ENCODE results near the gene RNF113B. TPM values are rescaled to one million over a fixed set of nuclear protein-coding genes. Genes with fewer than 3 reads are reported as not detected.

The RNF113B gene
- total RNA-seq, 1 donor from 2014 or later, result not detected

- Histone ChIP-seq H3K4me1 (peaks cover 28% of the 10 kb centered on the region), H3K4me3 (no peak overlapping the region), H3K79me2 (ENCODE audit: low read depth) (peaks cover 92% of the 10 kb centered on the region), H3F3A (ENCODE audit: low read depth) (peaks cover 26% of the 10 kb centered on the region), H4K20me1 (ENCODE audit: low read depth) (peaks cover 24% of the 10 kb centered on the region), H3K27ac (no peak overlapping the region), H2AFZ (replicated peaks) (no peak overlapping the region), H3K9me3 (ENCODE audit: low read depth) (peaks cover 4% of the 10 kb centered on the region), H3K27me3 (no peaks in the 10 kb centered on the region), H3K9ac (no peak overlapping the region), H3K36me3 (no peaks in the 10 kb centered on the region), H3K4me2 (no peak overlapping the region)
- Mint-ChIP-seq H3K4me3 (no peak overlapping the region), H3K27me3 (ENCODE audit: insufficient read depth, low read depth) (no peaks in the 10 kb centered on the region), H3K27ac (no peak overlapping the region), H3K36me3 (peaks cover 48% of the 10 kb centered on the region), H3K9me3 (peaks cover 51% of the 10 kb centered on the region), H3K4me1 (peaks cover 18% of the 10 kb centered on the region)
- TF ChIP-seq, protein P1, sequence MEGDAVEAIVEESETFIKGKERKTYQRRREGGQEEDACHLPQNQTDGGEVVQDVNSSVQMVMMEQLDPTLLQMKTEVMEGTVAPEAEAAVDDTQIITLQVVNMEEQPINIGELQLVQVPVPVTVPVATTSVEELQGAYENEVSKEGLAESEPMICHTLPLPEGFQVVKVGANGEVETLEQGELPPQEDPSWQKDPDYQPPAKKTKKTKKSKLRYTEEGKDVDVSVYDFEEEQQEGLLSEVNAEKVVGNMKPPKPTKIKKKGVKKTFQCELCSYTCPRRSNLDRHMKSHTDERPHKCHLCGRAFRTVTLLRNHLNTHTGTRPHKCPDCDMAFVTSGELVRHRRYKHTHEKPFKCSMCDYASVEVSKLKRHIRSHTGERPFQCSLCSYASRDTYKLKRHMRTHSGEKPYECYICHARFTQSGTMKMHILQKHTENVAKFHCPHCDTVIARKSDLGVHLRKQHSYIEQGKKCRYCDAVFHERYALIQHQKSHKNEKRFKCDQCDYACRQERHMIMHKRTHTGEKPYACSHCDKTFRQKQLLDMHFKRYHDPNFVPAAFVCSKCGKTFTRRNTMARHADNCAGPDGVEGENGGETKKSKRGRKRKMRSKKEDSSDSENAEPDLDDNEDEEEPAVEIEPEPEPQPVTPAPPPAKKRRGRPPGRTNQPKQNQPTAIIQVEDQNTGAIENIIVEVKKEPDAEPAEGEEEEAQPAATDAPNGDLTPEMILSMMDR (IDR thresholded peaks at IDR 0.05), result no peak
- TF ChIP-seq EZH2phosphoT487 (IDR thresholded peaks at IDR 0.05) (no peak), EZH2 (IDR thresholded peaks at IDR 0.05) (no peak)
- DNase-seq (ENCODE audit: low spot score), result no peak
Measured at GRCh38 chr13:98204546-98204945, 27.5 kb upstream of the RNF113B start.

GRCh38 chr13:98203646-98204326 is 26.7 kb upstream of the RNF113B start:
- no peak for DNase-seq (ENCODE audit: low spot score)
- no peak for TF ChIP-seq EZH2phosphoT487 (IDR thresholded peaks at IDR 0.05)
- TF ChIP-seq, protein P1 (IDR thresholded peaks at IDR 0.05), result no peak
- TF ChIP-seq EZH2 (IDR thresholded peaks at IDR 0.05), result no peak
- Mint-ChIP-seq H3K4me3 (no peak overlapping the region), H3K36me3 (peaks cover 48% of the 10 kb centered on the region), H3K27ac (no peak overlapping the region), H3K4me1 (peaks cover 24% of the 10 kb centered on the region), H3K27me3 (ENCODE audit: insufficient read depth, low read depth) (no peaks in the 10 kb centered on the region), H3K9me3 (peaks cover 48% of the 10 kb centered on the region)
- no peak overlapping the region for H3K4me2 ChIP-seq
- H3K36me3 ChIP-seq, result no peaks in the 10 kb centered on the region
- no peak overlapping the region for H3K4me3 ChIP-seq
- peaks cover 35% of the 10 kb centered on the region for H3K4me1 ChIP-seq
- H3F3A ChIP-seq (ENCODE audit: low read depth), result peaks cover 34% of the 10 kb centered on the region
- H3K9me3 ChIP-seq (ENCODE audit: low read depth), result peaks cover 4% of the 10 kb centered on the region
- peaks cover 94% of the 10 kb centered on the region for H3K79me2 ChIP-seq (ENCODE audit: low read depth)
- no peak overlapping the region for H2AFZ ChIP-seq (replicated peaks)
- no peak overlapping the region for H3K27ac ChIP-seq
- peaks cover 31% of the 10 kb centered on the region for H4K20me1 ChIP-seq (ENCODE audit: low read depth)
- no peak overlapping the region for H3K9ac ChIP-seq
- H3K27me3 ChIP-seq, result no peaks in the 10 kb centered on the region

- peak overlapping the region; percentile 29 for H3K4me2 ChIP-seq
- TF ChIP-seq EZH2phosphoT487 (IDR thresholded peaks at IDR 0.05) (no peak), EZH2 (IDR thresholded peaks at IDR 0.05) (no peak)
- TF ChIP-seq, protein P1 (IDR thresholded peaks at IDR 0.05), result no peak
- no peak overlapping the region for H3K4me3 ChIP-seq
- H3K36me3 ChIP-seq, result no peaks in the 10 kb centered on the region
- DNase-seq (ENCODE audit: low spot score), result peak; percentile 25
- peaks cover 34% of the 10 kb centered on the region for H3F3A ChIP-seq (ENCODE audit: low read depth)
- peaks cover 42% of the 10 kb centered on the region for H3K36me3 Mint-ChIP-seq
- H3K27me3 Mint-ChIP-seq (ENCODE audit: insufficient read depth, low read depth), result no peaks in the 10 kb centered on the region
- peaks cover 91% of the 10 kb centered on the region for H3K79me2 ChIP-seq (ENCODE audit: low read depth)
- peaks cover 24% of the 10 kb centered on the region for H3K4me1 Mint-ChIP-seq
- H2AFZ ChIP-seq (replicated peaks), result no peak overlapping the region
- peaks cover 31% of the 10 kb centered on the region for H4K20me1 ChIP-seq (ENCODE audit: low read depth)
- no peaks in the 10 kb centered on the region for H3K27me3 ChIP-seq
- H3K9me3 Mint-ChIP-seq, result peaks cover 43% of the 10 kb centered on the region
- peak overlapping the region; percentile 59 for H3K27ac ChIP-seq
- H3K4me3 Mint-ChIP-seq, result no peak overlapping the region
- H3K9ac ChIP-seq, result no peak overlapping the region
- H3K9me3 ChIP-seq (ENCODE audit: low read depth), result peaks cover 4% of the 10 kb centered on the region
- H3K4me1 ChIP-seq, result peaks cover 35% of the 10 kb centered on the region
- no peak overlapping the region for H3K27ac Mint-ChIP-seq
Measured at GRCh38 chr13:98201984-98202383, 24.9 kb upstream of the RNF113B start.
